Gastrocnemius medialis (tissue), 4 donors: Measurements from ENCODE around the gene KCNJ3.

Experiments
- CTCF ChIP-seq, 5 experiments: fragments of 450-650 bp in 3 of 5; fragments of 200-600 bp in 2 of 5; sonication (generic) in 2 of 5; IDR thresholded peaks in 4 of 5; conservative IDR thresholded peaks in 1 of 5; 1 replicate in 4 of 5; 2 replicates in 1 of 5; pipeline ENCODE4 v1.5.1; 2016 to 2019; ENCODE audit warnings: antibody characterized with exemption in 5 of 5, mild to moderate bottlenecking in 3 of 5, moderate library complexity in 3 of 5
- POLR2A ChIP-seq, 2 donors: fragments of 450-650 bp; IDR thresholded peaks; one replicate each; pipeline ENCODE4 v1.6.1; 2017; ENCODE audit warnings: antibody characterized with exemption in 2 of 2, mild to moderate bottlenecking in 2 of 2, moderate library complexity in 2 of 2

GRCh38 chr2:154677401-154677800 lies 21.1 kb upstream of the KCNJ3 start:
- TF ChIP-seq CTCF (IDR thresholded peaks at IDR 0.05 in 4 of 5, conservative IDR thresholded peaks at IDR 0.05 in 1 of 5) (no peak), POLR2A (IDR thresholded peaks at IDR 0.05) (no peak)
